Prostate gland (tissue), 2 donors: ENCODE data around the gene APPBP2. TPM values are rescaled to one million over a fixed set of nuclear protein-coding genes. Genes with fewer than 3 reads are reported as not detected.

ENCODE experiments used
- DNase-seq: peaks from one replicate; pipeline ENCODE4 v3.0.0-alpha.2; 2019; ENCODE audit warnings: low spot score
- H3K27ac ChIP-seq, 2 donors: fragments of 200-600 bp; sonication (generic); 2 replicates each; pipeline ENCODE4 v1.5.1; 2017 to 2019
- H3K27me3 ChIP-seq: fragments of 200-600 bp; sonication (generic); replicated peaks from 2 replicates; pipeline ENCODE4 v1.5.1; 2019; ENCODE audit not compliant: insufficient read depth
- H3K36me3 ChIP-seq, 2 donors: fragments of 200-600 bp; sonication (generic); 1 replicate in 1 of 2; 2 replicates in 1 of 2; pipeline versions ENCODE4 v1.5.1 to v1.8.1; 2017 to 2019
- H3K4me1 ChIP-seq: fragments of 200-600 bp; sonication (generic); replicated peaks from 2 replicates; pipeline ENCODE4 v1.5.1; 2019
- H3K4me3 ChIP-seq, 2 donors: fragments of 200-600 bp; sonication (generic); 2 replicates each; pipeline ENCODE4 v1.5.1; 2017 to 2019
- H3K9me3 ChIP-seq: fragments of 200-600 bp; sonication (generic); 2 replicates; pipeline ENCODE4 v1.5.1; 2017
- POLR2A ChIP-seq: fragments of 450-650 bp; IDR thresholded peaks from one replicate; pipeline ENCODE4 v1.6.1; 2016; ENCODE audit warnings: antibody characterized with exemption, mild to moderate bottlenecking
- POLR2AphosphoS5 ChIP-seq: sonication (generic); formaldehyde crosslinking; IDR thresholded peaks from one replicate; pipeline ENCODE4 v1.6.1; 2017; ENCODE audit warnings: antibody characterized with exemption
- WGBS: methylation state at CpG from one replicate; pipeline ENCODE4 v1.1.5; 2018; 5-methylcytosine and 5-hydroxymethylcytosine counted together
- intact Hi-C: fragments of 100-400 bp; cut with DNase I; formaldehyde crosslinking; loops from one replicate; pipeline ENCODE4 v1.14.2; 2022
- total RNA-seq, 2 donors: library from RNA; depleted of rRNA; stranded (reverse); fragments of >200 nt; gene quantifications; one replicate each; pipeline ENCODE4 v1.1.0, GENCODE V29; 2016
- TF ChIP-seq, protein P1 (sequence below), 4 experiments: fragments of 200-600 bp in 2 of 4; fragments of 450-650 bp in 2 of 4; sonication (generic) in 2 of 4; IDR thresholded peaks; 1 replicate in 3 of 4; 2 replicates in 1 of 4; pipeline ENCODE4 v1.5.1; 2016 to 2019; ENCODE audit warnings: antibody characterized with exemption in 4 of 4, mild to moderate bottlenecking in 2 of 4, moderate library complexity in 2 of 4

Gene APPBP2
- total RNA-seq, 2 donors from 2014 or later, result 35.7 to 50.0 TPM

DNA sequence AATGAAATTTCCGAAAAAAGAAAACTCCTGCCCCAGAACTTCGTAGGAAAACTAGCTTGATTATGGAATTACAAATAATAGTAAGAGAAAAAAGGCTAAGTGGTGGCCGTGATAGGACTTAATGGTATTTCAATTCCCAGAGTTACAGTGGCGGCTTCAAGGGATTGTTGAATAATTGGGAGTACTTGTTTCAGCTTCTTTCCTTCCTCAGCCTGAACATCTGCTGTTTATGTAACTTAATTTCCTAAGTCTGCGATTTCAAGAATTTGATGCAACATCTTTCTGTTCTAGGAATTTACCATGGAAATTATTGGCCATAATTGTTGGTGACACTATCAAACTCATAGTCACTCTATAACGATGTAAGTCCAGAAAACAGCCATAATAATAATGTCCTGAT, 684 bp upstream of the APPBP2 start:
- 17% methylated on average over 6 of the region's 6 CpGs for WGBS
- TF ChIP-seq, protein P1, sequence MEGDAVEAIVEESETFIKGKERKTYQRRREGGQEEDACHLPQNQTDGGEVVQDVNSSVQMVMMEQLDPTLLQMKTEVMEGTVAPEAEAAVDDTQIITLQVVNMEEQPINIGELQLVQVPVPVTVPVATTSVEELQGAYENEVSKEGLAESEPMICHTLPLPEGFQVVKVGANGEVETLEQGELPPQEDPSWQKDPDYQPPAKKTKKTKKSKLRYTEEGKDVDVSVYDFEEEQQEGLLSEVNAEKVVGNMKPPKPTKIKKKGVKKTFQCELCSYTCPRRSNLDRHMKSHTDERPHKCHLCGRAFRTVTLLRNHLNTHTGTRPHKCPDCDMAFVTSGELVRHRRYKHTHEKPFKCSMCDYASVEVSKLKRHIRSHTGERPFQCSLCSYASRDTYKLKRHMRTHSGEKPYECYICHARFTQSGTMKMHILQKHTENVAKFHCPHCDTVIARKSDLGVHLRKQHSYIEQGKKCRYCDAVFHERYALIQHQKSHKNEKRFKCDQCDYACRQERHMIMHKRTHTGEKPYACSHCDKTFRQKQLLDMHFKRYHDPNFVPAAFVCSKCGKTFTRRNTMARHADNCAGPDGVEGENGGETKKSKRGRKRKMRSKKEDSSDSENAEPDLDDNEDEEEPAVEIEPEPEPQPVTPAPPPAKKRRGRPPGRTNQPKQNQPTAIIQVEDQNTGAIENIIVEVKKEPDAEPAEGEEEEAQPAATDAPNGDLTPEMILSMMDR (IDR thresholded peaks at IDR 0.05), result no peak
- TF ChIP-seq POLR2AphosphoS5 (no peak), POLR2A (no peak)

DNA sequence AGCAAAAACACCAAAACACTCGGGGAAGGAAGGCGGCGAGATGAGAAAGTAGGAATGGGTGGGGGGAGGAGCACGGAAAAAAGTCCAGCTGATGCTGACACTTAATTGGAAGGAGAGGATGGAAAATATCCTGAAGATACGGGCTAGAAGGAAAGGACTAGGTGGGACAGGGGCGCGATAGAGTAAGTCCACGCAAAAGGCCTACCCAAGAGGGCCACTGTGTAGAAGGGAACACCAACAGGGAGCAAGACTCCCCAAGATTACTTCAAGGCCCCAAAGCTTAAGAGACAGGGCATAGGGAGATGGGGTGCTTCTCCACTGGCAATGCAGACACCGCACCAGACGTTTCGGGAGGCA, 736 bp downstream of the APPBP2 start:
- Histone ChIP-seq H3K27me3 (no peaks in the 10 kb centered on the region), H3K4me1 (no peaks in the 10 kb centered on the region), H3K9me3 (no peaks in the 10 kb centered on the region), H3K4me3 (peak overlapping the region; percentile 78 to 90), H3K27ac (peak overlapping the region; percentile 98 to 100), H3K36me3 (no peaks in the 10 kb centered on the region)
- peak; percentile 10 for DNase-seq
- intact Hi-C loops, result loop anchor here (5.0 kb wide), 1 partner anchor 112 kb away; no protein-coding TSS in a partner anchor
- no peak for TF ChIP-seq POLR2AphosphoS5
- TF ChIP-seq POLR2A, result no peak
- TF ChIP-seq, protein P1 (IDR thresholded peaks at IDR 0.05), result no peak
- under 1% methylated on average over 11 of the region's 11 CpGs for WGBS

More for the DNA sequence above, 684 bp upstream of the APPBP2 start:
- intact Hi-C loops, result loop anchor here (2.0 to 5.0 kb wide), 2 partner anchors 72 to 111 kb away; no protein-coding TSS in a partner anchor
- Histone ChIP-seq H3K36me3 (no peaks in the 10 kb centered on the region), H3K27ac (peak overlapping the region; percentile 98 to 100), H3K27me3 (no peaks in the 10 kb centered on the region), H3K9me3 (no peaks in the 10 kb centered on the region), H3K4me3 (peak overlapping the region; percentile 78 to 90), H3K4me1 (no peaks in the 10 kb centered on the region)
- DNase-seq, result no peak

DNA sequence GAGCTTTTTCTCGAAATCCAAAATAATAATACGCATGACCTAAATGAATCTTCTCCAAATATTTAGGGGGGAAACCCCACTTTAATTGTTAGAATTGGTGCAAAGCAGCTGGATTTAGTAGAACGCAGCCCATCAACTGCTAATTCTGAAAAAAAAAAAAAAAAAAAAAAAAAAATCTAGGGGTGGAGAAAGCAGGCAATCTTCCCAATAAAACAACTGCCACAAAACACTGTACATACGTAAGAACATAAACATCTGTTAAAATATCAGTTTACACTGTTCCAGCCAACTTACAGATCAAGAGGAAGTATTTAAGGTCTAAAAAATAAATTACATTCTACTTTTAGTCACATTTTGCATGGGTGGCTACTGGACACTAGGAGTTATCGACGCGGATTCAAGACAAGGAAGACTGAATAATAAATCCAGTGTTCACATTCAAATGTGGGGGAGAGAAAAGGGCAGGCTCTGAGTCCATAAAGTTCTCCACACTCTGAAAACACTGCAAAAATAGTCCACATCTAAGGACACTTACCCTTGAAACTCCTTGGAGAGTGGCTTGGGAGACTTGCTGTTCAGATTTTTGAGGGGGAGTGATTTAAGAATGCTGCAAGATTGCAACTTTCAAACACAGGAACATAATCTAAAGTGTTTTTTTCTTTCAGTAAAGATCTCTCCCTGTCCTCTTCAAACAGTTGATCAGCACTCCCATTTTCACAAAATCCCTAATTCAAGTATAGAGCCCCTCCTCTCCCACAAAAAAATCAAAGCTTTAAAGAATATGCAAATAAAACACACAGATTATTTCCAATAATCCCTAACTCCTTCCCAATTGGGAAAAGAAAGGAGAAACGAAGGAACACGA, 1.3 kb downstream of the APPBP2 start:
- peak overlapping the region; percentile 78 to 90 for H3K4me3 ChIP-seq
- intact Hi-C loops, result loop anchor here (5.0 kb wide), 1 partner anchor 113 kb away; no protein-coding TSS in a partner anchor
- WGBS, result 8% methylated on average over 9 of the region's 9 CpGs
- H3K27ac ChIP-seq, result peak overlapping the region; percentile 98 to 100
- no peaks in the 10 kb centered on the region for H3K27me3 ChIP-seq
- H3K4me1 ChIP-seq, result no peaks in the 10 kb centered on the region
- TF ChIP-seq, protein P1 (IDR thresholded peaks at IDR 0.05), result no peak
- no peak for TF ChIP-seq POLR2A
- TF ChIP-seq POLR2AphosphoS5, result no peak
- no peaks in the 10 kb centered on the region for H3K36me3 ChIP-seq
- no peak for DNase-seq
- no peaks in the 10 kb centered on the region for H3K9me3 ChIP-seq

DNA sequence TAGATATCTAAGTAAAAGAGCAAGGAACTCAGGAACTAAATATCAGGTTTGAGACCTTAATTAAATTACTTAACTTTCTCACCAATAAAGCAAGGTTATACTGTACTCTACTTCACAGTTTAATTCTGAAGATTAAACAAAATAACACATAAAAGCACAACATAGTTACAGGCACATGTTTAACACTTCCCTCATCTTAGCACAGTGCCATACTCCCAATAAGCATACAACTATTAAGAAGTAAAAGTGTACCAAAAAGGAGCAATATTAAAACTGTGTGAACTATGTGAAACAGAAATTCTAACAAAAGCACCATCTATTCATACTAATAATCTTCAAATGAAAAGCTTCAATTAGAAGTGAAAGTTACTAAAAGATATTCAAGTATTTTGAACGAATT, 2.2 kb downstream of the APPBP2 start:
- H3K9me3 ChIP-seq, result no peaks in the 10 kb centered on the region
- DNase-seq, result no peak
- H3K27me3 ChIP-seq, result no peaks in the 10 kb centered on the region
- peak overlapping the region in 1 of 2 donors; percentile 78 for H3K4me3 ChIP-seq
- no peak for TF ChIP-seq POLR2A
- TF ChIP-seq, protein P1 (IDR thresholded peaks at IDR 0.05), result no peak
- 0% methylated on average over 1 of the region's 1 CpG for WGBS
- intact Hi-C loops, result no loop called here
- H3K27ac ChIP-seq, result peak overlapping the region in 1 of 2 donors; percentile 100
- H3K4me1 ChIP-seq, result no peaks in the 10 kb centered on the region
- H3K36me3 ChIP-seq, result no peaks in the 10 kb centered on the region
